PC-3 (cell line): ENCODE results near the gene PDZD2. TPM values are rescaled to one million over a fixed set of nuclear protein-coding genes. Genes with fewer than 3 reads are reported as not detected.

Source experiments
- ATAC-seq: fragments of 200-7000 bp; cut with Tn5 transposase; 2 replicates; pipeline ENCODE4 v1.9.1; 2020; ENCODE audit warnings: mild to moderate bottlenecking, moderate library complexity
- BruUV-seq: library from RNA; stranded (reverse); fragments of 400-500 nt; replicated peaks from 2 replicates; lab custom pipeline; 2021; lab: Mats Ljungman, UMichigan
- CTCF ChIA-PET: fragments of 300-600 bp; sonication (Branson Sonifier 250); formaldehyde crosslinking; loops from one replicate; lab custom pipeline; 2022; ENCODE audit warnings: antibody characterized with exemption; lab: Charles Lee
- POLR2A ChIA-PET: fragments of 300-600 bp; sonication (Branson Sonifier 250); formaldehyde crosslinking; loops from one replicate; lab custom pipeline; 2022; ENCODE audit warnings: antibody characterized with exemption; ENCODE audit not compliant: unreplicated experiment; lab: Charles Lee
- DNase-seq: peaks from one replicate; pipeline ENCODE4 v3.0.0-alpha.2; 2015
- H2AFZ ChIP-seq: fragments of 300-600 bp; sonication (generic); 2 replicates; pipeline ENCODE4 v1.6.0; 2016; ENCODE audit warnings: antibody characterized with exemption, low read length
- H3F3A ChIP-seq: fragments of 300-600 bp; sonication (generic); one replicate; pipeline ENCODE4 v1.6.0; 2017; ENCODE audit warnings: antibody characterized with exemption, low read length, control low read depth, mild to moderate bottlenecking; ENCODE audit not compliant: unreplicated experiment
- H3K27ac ChIP-seq: fragments of 300-600 bp; sonication (generic); 2 replicates; pipeline ENCODE4 v1.5.1; 2016; ENCODE audit warnings: mild to moderate bottlenecking, low read length
- H3K27me3 ChIP-seq: fragments of 300-600 bp; sonication (generic); 2 replicates; pipeline ENCODE4 v1.6.1; 2016; ENCODE audit warnings: low read length, mixed read lengths
- H3K36me3 ChIP-seq: fragments of 300-600 bp; sonication (generic); 2 replicates; pipeline ENCODE4 v1.6.1; 2016; ENCODE audit warnings: low read depth, mixed run types, low read length, mixed read lengths
- H3K4me1 ChIP-seq: fragments of 300-600 bp; sonication (generic); 2 replicates; pipeline ENCODE4 v1.5.1; 2016; ENCODE audit warnings: low read length; ENCODE audit not compliant: insufficient read depth
- H3K4me2 ChIP-seq: fragments of 300-600 bp; sonication (generic); 2 replicates; pipeline ENCODE4 v1.6.0; 2016; ENCODE audit warnings: low read length
- H3K4me3 ChIP-seq: fragments of 300-600 bp; sonication (generic); 2 replicates; pipeline ENCODE4 v1.5.1; 2016; ENCODE audit warnings: mild to moderate bottlenecking, low read length, mixed read lengths
- H3K79me2 ChIP-seq: fragments of 300-600 bp; sonication (generic); 2 replicates; pipeline ENCODE4 v1.6.1; 2017; ENCODE audit warnings: low read length, mixed read lengths
- H3K9ac ChIP-seq: fragments of 300-600 bp; sonication (generic); 2 replicates; pipeline ENCODE4 v1.6.0; 2016; ENCODE audit warnings: mild to moderate bottlenecking, low read length
- H3K9me2 ChIP-seq: fragments of 300-600 bp; sonication (generic); replicated peaks from 2 replicates; pipeline ENCODE4 v1.6.1; 2016; ENCODE audit warnings: mixed run types, low read length, mixed read lengths
- H3K9me3 ChIP-seq: fragments of 300-600 bp; sonication (generic); 2 replicates; pipeline ENCODE4 v1.6.1; 2016; ENCODE audit warnings: low read length, mixed read lengths
- H4K20me1 ChIP-seq: fragments of 300-600 bp; sonication (generic); 2 replicates; pipeline ENCODE4 v1.6.1; 2016; ENCODE audit warnings: low read length, mixed read lengths
- CTCF ChIP-seq: fragments of 300-600 bp; sonication (generic); conservative IDR thresholded peaks from 2 replicates; pipeline ENCODE4 v1.5.1; 2017; ENCODE audit warnings: antibody characterized with exemption, low read depth, mild to moderate bottlenecking, low read length
- EZH2 ChIP-seq: fragments of 300-600 bp; sonication (generic); IDR thresholded peaks from one replicate; pipeline ENCODE4 v1.6.1; 2017; ENCODE audit warnings: antibody characterized with exemption, mild to moderate bottlenecking, low read length; ENCODE audit not compliant: unreplicated experiment
- EZH2phosphoT487 ChIP-seq: fragments of 300-600 bp; sonication (generic); IDR thresholded peaks from 2 replicates; pipeline ENCODE4 v1.6.1; 2018; ENCODE audit warnings: mild to moderate bottlenecking, antibody characterized with exemption, low read length, borderline replicate concordance
- intact Hi-C: fragments of 100-400 bp; cut with micrococcal nuclease; formaldehyde crosslinking; loops from 2 replicates; pipeline ENCODE4 v1.9.0; 2023
- total RNA-seq: library from RNA; depleted of rRNA; stranded (reverse); fragments of >200 nt; gene quantifications from 2 replicates; pipeline ENCODE4 v1.2.3, GENCODE V29; 2014

Gene PDZD2
- total RNA-seq, 1 experiment from 2014 or later = 2.0 TPM

- CTCF ChIA-PET = interaction anchor here (1.3 kb wide), 1 partner anchor 172 kb away, joined by 3 read pairs; no protein-coding TSS in a partner anchor
These were observed 1.1 kb upstream of the PDZD2 start for GRCh38 chr5:31637851-31638250.

GRCh38 chr5:31638345-31638744 lies 586 bp upstream of the PDZD2 start:
- CTCF ChIA-PET = interaction anchor here (1.1 to 1.3 kb wide), 2 partner anchors 107 to 171 kb away, joined by 3 read pairs; no protein-coding TSS in a partner anchor
- Histone ChIP-seq H3K36me3 (no peaks in the 10 kb centered on the region), H4K20me1 (no peaks in the 10 kb centered on the region), H3F3A (no peaks in the 10 kb centered on the region), H3K9me3 (no peaks in the 10 kb centered on the region), H3K9ac (no peak overlapping the region), H3K4me2 (peak overlapping the region; percentile 87), H3K4me3 (peak overlapping the region; percentile 72), H3K27me3 (peaks cover 31% of the 10 kb centered on the region), H3K9me2 (no peaks in the 10 kb centered on the region), H3K4me1 (peaks cover 5% of the 10 kb centered on the region; the same call in 1 of the 2 replicates), H3K79me2 (no peaks in the 10 kb centered on the region), H3K27ac (no peak overlapping the region), H2AFZ (peak overlapping the region; percentile 88)
- ATAC-seq = no peak
- POLR2A ChIA-PET = no interaction called here
- DNase-seq = no peak
- no peak for TF ChIP-seq CTCF
- TF ChIP-seq EZH2 = no peak
- TF ChIP-seq EZH2phosphoT487 = no peak
- intact Hi-C loops = no loop called here
- BruUV-seq = no TSS peak

More at GRCh38 chr5:31637851-31638250, 1.1 kb upstream of the PDZD2 start:
- no peak overlapping the region for H3K9ac ChIP-seq
- H3K27ac ChIP-seq = no peak overlapping the region
- H3K9me3 ChIP-seq = no peaks in the 10 kb centered on the region
- intact Hi-C loops = no loop called here
- TF ChIP-seq CTCF (no peak), EZH2phosphoT487 (no peak), EZH2 (no peak)
- H4K20me1 ChIP-seq = no peaks in the 10 kb centered on the region
- no peak overlapping the region for H2AFZ ChIP-seq
- peaks cover 26% of the 10 kb centered on the region for H3K27me3 ChIP-seq
- no peaks in the 10 kb centered on the region for H3K36me3 ChIP-seq
- no peaks in the 10 kb centered on the region for H3K79me2 ChIP-seq
- no peak overlapping the region for H3K4me3 ChIP-seq
- H3K4me2 ChIP-seq = peak overlapping the region; percentile 87; the same call in 1 of the 2 replicates
- H3F3A ChIP-seq = no peaks in the 10 kb centered on the region
- DNase-seq (no peak), ATAC-seq (no peak)
- POLR2A ChIA-PET = no interaction called here
- H3K4me1 ChIP-seq = peaks cover 5% of the 10 kb centered on the region; the same call in 1 of the 2 replicates
- no TSS peak for BruUV-seq
- no peaks in the 10 kb centered on the region for H3K9me2 ChIP-seq
